GM19240 (cell line): ENCODE data around the gene CST7.
"Not testable (repeated sequence)": the region's sequence is repeated elsewhere in the genome, so short reads cannot be mapped to it uniquely, and the experiment has no call there.

ENCODE experiments used
- DNase-seq: peaks from one replicate; pipeline ENCODE4 v3.0.0; 2011; ENCODE audit warnings: low spot score; ENCODE audit not compliant: insufficient read length

The CST7 gene

DNA sequence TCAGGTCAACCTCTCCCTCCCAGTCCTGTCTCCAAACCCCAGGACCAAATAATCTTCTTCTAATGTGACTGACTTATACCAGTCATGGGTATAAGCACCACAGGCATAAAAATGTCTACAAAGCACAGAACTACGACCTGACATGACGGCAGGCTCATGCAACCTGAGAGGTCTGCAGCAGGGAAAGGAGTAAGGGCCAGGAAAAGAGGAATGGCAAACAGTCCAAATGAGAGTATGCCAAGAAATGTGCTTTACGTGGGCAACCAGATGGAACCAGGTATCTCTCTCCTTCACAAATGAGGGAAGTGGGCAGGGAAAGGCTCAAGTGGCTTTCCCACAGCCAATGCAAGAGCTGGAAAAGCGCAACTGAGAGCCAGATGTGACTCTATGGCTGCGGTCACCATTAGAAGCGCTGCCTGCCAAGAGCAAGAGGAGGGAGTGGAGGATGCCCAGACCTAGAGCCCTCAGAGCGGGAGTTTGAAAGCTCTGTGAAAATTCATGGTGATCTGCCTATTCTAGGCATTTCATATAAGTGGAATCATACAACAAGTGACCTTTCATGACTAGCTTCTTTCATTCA lies 37.5 kb downstream of the CST7 start:
- DNase-seq = no peak

DNA sequence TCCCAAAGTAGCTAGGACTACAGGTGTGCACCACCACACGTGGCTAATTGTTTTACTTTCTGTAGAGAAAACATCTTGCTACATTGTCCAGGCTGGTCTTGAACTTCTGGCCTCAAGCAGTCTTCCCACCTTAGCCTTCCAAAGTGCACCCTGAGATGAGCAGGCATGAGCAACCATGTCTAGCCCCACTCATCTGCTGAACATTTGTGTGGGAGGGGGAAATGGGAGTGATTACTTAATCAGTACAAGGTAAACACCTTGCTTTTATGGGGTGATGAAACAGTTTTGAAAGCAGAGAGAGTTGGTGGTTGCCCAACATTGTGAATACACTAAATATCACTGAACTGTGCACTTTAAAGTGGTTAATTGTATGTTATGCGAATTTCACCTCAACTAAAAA lies 38.2 kb downstream of the CST7 start:
- DNase-seq = no peak

DNA sequence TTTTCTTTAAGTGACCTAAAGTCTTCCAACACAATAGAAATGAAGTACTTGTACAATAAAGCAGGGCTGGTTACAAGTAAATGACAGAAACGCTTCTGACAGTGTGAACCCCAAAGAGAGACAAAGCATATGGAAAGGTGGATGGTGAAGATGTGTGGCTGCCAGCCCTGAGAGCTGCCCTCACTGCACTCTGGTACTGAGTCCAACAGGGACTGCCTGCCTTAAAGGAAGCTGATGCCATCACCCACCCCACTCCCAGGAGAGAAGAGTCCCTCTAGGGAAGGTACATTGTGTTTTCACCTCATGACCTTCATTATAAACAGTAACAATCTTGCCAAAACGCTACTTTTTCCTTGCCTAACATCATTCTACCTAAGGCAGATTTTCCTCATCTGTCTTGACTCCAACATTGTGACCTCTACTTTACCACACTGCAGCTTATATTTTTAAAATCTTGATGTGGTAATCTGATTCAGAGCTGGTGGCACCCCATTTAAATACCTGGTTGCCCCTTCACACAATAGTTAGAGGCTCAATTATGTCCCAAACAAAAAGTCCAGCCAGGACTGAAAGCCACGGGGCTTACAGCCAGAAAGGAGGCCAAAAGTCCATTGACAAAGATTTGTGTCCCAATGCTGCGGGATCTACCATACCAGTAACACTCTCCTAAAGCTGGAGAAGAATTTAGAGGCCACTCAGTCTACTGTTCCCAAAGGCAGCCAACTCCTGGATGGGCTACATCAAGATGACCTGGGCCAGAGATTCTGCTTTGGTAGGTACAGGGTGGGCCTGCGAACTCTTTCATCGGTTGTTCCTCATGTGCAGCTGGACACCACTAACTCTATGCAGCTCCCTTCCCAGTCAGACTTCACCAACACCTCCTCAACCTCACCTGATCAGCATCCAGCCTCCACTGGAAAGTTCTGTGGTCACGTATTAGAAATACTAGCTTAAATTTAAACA lies 39.1 kb downstream of the CST7 start:
- DNase-seq = no peak

DNA sequence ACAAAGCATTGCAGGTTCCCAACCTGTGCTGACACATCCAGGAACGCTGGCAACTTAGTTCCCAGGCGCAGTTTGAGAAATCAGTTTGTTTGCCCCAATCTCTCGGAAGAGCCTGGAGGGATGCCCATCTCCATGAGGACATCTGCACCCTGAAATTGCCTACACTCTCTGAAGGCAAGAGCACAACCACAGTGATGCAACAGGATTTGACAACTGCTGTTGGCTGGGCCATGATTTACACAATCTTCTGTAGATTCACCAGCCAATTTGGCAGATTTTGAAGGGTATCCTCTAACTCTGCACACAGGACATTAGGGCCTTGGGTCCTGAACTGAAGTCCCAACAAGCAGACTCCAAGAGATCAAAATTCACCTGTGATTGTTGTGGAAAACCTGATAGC lies 40.1 kb downstream of the CST7 start:
- DNase-seq = no peak

DNA sequence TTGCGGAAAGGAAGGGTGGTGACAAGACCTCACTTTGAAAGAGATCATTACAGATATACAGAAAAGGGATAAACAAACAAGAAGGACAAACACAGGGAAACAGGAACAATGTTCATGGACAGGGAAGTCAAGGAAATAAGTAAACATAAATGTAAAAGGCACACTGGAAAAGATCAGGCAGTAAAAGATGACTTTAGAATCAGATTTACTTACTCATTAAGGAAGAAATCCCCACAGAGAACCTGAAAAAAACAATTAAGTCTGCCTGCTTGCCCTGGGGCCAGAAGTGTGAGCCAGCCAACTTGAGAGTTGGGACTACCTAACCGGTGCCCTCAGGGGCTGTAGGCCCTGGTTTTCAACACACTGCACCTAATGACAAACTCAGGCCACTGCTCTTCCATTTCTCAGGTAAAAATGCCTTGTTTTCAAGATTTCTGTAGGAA lies 41.8 kb downstream of the CST7 start:
- no peak for DNase-seq

DNA sequence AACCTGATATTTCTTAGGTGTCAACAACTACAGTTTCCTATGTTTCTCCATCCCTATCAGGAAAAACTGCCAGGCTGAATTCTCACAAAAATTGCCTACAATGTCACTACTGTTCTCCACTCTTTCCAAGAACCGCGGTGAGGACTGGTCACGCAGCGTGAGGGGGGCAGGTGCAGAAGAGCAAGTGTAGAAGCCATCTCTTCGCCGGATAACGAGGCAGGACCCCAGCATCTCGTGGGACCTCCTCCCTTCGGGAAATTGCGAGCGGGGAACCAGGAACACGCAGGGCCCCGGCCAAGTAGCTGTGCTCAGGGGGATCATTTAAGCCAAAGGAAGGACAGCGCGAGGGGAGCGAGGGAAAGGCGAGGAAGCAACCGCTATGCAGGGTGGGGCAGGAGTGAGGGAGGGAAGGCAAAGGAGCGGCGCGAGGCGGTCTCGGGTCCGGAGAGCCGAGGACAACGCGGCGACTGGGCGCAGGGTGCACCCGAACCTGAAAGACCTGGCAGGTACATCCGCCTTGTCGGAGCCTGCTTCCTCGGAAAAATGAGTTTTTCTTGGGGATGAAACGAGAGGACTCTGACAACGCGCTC lies 42.9 kb downstream of the CST7 start:
- DNase-seq = no peak

DNA sequence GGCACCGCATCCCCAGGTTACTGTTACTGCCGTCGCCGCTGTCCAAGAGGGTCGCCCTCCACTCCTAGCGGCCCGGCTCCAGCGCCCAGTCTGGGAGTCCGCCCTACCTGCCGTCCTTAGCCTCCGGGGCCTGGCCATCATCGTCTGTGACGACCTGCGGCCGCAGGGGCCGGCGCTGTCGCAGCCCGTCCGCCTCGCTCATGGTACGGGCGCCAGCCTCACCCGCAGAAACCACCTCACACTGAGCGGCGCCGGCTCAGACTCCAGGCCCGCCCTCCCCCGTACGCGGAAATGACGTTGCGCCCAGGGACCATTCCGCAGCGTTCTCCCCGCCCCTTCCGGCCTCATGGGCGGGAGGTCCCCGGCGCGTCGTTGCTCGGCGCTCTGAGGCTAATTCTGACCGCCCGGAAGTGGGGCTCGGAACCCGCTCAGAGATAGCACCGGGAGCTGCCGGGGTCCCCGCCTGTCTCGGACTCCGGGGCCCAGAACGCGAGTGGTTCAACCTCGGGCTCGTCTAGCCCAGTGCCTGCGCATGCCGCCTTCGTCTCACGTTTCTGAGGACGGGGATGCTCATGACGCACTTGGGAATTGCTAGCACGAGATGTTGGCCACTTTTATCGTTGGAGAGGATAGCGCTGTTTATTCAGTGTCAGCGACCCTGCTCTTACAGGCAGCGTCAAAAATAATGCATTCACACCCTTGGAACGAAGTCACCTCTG lies 43.6 kb downstream of the CST7 start, which contains the start of gene APMAP:
Gene APMAP, minus strand, starts transcription at position 265 of the 719 bp plus-strand sequence. Its CDS starts 63 bp downstream, at position 202.
- peak; percentile 94 for DNase-seq

DNA sequence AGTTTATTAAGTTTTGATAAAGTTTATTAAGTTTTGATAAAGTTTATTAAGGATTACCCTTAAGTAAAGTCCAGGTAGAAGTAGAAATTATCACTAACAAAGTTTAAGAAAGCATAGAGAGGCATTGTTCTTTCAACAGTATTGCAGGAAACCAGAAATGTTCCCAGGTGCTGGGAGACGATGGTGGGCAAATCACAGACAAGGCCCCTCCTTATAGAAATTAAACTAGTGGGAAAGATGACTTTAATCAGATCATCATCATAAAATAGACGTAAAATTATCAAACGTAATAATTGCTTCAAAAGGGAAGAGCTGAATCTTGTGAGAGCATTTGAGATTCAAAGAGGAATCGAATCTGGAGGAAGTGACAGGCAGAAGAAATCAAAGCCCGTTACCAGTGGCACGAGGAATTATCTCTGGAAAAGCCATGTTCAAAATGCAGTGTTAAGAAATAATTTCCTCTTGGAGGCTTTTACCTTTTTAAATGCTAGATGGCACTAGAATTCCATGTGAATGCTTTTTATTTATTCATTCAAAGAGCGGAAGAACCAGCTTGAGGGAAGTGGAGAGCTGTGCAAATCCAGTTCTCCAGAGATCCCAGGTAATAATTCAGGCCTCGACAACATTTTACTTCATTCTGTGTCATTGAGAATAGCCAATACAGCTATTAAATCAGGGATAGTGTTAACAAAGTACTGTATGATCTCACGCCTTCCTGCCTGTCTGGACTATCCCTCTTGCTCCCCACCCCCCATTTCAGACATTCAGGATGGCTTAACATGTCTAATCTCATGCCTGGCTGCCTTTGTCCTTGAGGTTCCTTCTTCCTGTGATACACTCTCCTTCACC lies 44.5 kb downstream of the CST7 start:
- DNase-seq = no peak

DNA sequence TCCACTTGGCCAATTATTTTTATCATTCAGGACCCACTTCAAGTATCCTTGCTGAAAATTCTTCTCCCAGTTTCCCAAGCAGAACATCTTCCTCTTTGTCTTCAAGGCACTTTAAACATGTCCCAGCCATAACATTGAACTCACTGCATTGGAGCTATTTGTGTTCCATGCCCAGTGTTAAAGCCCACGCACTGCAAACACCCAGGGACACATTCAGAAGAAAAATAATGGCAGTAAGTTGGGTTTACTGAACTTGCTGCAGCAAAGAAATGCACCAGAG lies 45.1 kb downstream of the CST7 start:
- DNase-seq = no peak

DNA sequence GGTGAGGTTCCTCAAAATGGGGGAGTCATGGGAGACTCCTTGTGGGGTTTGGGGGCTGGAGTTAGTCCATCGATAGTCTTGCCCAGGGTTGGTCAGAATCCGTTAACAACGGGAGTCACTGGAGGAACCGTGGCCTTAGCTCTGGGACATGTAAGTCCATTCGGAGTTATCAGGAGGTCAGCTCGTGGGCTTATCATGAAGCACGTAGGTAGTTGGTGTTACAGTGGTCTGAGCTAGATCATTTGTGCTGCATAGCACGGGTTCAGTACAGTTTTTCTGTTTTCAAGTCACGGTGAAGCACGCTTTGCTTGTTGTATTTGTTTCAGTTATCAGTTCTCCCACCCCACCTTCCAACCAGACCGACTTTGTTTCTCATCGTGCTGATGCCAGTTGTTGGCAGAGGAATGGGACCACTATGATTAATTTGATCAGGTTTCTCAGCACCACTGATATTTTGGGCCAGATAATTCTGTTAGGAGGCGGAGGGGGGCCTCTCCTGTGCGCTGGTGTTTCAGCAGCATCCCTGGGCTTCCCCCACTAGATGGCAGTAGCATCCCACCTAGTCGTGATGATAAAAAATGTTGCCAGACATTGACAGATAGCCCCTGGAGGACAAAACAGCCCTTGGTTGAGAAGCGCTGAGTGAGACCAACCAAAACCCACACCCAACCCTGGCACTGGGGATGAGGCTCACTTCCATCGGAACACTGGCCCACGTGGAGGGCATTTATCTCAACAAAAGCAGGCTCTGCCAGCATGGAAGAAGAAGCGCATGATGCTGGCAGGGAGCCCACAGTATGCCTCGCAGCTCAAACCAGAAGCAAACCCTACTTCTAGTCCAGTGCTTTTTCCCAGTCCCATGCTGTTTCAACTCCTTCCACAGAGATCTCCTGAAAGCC lies 45.6 kb downstream of the CST7 start:
- DNase-seq = peak; percentile 56

DNA sequence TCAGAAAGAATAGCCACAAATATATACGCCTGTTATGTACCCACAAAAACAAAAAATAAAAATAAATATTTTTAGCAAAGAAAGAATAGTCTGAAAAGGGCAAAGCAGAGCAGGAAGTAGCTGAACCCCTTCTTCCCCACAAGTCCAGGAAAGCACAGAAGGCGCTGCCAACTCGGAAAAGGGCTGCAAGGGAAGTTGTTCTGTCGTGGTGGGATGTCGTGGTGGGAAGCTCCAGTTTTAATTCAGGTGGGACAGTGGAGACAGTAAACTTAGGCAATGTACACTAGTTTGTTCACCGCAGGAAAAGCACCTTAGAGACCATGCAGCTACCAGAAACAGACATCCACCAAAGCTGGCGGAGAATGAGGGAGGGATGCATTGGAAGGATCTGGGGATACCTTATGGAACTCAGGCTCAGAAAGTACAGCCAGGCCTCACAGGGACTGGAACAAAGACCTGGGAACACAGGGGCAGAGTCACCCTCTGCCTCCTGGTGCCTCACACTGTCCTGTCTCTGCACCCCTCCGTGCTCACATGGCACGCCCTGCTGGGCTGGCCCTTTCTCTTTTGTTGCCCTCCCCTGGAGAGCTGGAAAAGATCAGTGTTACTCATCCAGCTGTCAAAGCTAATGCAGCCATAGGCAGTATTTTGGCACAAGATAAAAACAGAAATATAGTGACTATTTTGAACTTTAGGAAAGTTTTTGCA lies 46.8 kb downstream of the CST7 start:
- no peak for DNase-seq

DNA sequence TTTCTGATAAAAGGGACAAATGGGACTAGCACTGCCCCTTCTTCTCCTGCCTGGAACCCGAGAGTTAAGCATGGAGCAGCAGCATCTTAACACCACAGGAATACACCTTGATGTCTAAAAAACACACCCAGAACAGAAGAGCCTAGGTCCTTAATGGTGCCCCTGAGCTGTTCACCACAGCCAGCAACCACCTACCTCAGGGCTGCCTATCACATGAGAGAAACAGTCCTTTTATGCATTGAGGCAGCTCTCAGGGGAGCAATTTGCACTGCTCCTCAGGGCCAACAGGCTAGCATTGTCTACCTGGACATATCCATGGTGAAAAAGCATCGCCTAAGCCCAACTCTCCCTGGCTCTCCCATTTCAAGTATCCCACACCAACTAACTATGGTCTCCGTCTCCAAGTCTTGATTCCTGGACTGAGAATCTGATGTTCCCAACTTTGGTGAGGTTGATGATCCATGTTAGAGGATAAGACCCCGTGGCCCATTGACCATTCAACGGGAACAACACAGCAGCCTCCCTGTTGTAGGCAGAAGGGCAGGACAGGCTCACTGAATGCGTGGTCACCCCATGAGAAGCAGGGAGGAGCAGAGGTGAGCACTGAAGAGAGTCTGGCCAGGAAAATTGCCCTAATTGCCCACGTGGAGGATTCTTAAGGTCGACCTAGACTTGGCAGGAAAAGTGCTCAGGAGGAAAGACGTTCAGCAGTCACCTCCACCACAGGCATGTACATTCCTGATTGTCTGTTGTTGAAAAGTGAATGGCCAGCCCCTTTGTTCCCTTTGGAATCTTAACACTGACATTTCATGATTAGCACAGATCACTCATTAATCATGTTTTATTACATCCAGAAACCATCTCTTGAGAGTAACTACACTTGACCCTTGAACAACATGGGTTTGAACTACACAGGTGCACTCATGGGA lies 47.6 kb downstream of the CST7 start:
- no peak for DNase-seq

DNA sequence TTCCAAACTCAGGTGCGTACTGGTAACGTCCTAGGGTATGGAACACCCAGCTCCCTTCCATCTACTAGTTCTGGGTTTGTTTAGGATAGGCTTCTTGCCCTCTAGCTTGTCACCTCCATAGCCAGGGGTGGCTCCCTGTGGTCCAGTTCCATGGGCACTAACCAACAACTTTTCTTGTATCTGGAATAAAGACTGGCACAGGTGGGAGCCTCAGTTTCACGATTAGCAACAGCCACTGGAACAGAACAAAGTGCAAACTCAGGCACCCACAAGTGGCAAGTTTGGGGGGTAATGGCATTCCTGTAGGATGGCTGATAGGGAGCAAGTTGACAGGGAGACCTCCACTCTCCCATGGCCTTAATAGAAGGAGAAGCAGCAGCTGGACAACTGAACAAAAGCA lies 49.1 kb downstream of the CST7 start:
- no peak for DNase-seq

DNA sequence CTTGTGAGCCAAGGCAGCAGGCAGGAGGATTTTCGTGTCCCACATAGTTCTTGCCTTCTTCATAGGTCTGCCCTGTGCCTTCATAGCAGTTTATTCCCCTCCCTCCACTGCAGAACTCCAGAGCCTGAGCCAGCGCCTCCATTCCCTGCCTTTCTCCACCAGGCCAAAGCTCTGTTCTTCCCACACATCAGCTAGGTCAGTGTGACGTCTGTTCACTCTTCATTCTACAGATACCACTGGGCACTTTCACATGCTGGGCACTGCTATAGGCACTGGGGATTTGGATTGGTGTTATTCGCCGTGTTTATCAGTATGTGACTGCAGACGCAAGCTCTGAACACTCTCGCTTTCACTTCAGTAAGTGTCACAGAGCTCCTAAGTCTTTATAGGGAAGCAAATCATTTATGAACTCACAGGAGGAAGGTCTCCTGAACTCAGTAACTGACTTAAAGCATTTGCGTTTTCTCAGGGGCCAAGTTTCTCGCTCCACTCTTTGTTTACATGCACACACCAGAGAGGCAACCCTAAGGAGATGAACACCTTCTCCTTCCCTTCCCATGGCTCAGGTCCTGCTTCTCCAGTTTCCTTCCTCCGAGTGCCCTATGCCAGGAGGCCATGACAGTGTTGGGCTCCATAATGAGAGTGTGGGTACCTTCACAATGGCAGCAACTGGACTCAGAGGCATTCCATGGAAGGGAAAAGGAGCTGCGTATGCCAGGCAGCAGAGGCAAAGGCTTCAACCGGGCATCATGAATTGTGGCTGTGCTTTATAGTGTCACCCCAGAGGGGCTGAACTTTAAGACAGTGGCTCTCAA lies 49.8 kb downstream of the CST7 start:
- no peak for DNase-seq

DNA sequence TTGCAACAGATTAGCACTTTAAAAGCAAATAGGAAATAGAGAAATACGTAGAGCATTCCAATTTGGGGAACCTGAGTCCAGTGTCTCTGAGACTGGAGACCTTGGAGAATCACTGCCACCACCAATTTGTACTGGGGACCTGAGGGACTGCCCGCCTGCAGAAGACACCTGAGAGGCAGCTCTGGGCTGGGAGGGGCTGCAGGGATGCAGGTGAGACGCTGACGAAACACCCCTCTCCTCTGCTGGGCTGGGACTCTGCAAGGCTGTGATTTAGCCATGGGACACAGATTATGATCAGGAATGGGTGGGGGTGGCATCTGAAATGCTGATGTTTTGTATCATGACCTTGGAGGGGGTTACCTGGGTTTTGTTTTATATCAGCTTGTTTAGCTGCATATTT lies 50.5 kb downstream of the CST7 start:
- DNase-seq = no peak

DNA sequence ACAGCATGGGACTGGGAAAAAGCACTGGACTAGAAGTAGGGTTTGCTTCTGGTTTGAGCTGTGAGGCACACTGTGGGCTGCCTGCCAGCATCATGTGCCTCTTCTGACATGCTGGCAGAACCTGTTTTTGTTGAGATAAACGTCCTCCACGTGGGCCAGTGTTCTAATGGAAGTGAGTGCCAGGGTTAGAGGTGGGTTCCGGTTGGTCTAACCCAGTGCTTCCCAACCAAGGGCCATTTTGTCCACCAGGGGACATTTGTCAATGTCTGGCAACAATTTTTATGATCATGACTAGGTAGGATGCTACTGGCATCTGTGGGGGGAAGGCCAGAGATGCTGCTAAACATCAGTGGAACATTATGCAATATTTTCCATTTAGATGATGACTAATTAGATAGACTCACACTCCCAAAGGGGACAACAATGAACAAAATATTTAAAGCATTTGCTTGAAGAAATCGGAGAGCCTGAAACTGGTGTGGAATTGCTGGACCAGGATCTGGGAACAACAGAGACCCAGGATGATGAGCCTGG lies 51.3 kb downstream of the CST7 start:
- DNase-seq = no peak

DNA sequence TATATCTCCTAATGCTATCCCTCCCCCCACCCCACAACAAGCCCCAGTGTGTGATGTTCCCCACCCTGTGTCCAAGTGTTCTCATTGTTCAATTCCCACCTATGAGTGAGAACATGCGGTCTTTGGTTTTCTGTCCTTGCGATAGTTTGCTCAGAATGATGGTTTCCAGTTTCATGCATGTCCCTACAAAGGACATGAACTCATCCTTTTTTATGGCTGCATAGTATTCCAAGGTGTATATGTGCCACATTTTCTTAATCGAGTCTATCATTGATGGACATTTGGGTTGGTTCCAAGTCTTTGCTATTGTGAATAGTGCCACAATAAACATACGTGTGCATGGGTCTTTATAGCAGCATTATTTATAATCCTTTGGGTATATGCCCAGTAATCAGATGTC lies 52.3 kb downstream of the CST7 start:
- DNase-seq = not testable (repeated sequence)
